Measurements from ENCODE around the gene YPEL3.

Gene YPEL3

DNA sequence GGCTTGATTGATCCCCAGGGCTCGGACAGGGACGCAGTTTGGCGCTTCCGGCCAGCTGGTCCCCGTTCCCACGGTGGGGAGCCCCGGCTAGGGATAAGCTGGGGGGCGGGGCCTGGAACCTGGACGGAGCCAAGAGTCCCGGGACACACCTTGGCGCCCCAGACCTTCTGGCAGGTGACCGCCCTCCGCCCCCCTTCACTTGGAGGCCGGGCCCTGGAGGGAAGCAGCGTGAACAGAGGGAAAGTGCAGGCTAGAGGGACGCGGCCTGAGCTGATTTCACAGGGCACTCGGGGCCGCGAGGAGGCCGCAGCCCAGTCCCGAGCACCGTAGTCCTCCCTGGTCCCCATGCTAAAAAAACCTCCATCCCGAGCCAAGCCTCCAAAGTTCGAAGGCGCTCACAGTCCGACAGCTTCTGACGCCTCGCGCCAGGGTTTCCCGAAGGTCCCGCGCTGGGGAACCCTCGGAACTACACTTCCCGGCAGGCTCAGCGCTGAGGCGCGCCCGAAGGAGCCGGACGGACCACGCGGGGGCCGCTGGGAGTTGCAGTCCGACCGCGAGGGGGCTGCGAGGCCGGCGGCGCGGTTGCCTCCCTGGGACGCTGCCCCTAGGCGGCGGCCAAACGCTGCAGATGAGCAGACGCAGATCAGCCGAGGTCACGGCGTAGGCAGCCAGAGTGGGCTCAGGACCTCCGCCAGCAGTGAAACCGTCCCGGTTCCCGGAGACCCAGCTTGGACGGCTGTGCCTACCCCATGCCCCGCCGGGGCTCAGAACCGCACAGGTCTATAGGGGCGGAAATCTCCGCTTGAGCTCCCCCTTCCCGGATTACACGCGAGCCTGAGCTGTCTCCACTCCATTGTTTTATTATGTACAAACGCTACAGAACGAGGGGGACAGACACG lies 4.3 kb downstream of the YPEL3 start, which contains the start of gene TBX6:
TSS of gene TBX6 (minus strand) at position 451 of the 899 bp plus-strand sequence. CDS start 731 bp downstream, outside the sequence.
- in situ Hi-C loops (cut with MboI; ENCODE audit: low pct_unique_long_range_greater_than_20kb, low sequenced_read_pairs, unreplicated experiment): no loop called here
- TF ChIP-seq, protein P1, sequence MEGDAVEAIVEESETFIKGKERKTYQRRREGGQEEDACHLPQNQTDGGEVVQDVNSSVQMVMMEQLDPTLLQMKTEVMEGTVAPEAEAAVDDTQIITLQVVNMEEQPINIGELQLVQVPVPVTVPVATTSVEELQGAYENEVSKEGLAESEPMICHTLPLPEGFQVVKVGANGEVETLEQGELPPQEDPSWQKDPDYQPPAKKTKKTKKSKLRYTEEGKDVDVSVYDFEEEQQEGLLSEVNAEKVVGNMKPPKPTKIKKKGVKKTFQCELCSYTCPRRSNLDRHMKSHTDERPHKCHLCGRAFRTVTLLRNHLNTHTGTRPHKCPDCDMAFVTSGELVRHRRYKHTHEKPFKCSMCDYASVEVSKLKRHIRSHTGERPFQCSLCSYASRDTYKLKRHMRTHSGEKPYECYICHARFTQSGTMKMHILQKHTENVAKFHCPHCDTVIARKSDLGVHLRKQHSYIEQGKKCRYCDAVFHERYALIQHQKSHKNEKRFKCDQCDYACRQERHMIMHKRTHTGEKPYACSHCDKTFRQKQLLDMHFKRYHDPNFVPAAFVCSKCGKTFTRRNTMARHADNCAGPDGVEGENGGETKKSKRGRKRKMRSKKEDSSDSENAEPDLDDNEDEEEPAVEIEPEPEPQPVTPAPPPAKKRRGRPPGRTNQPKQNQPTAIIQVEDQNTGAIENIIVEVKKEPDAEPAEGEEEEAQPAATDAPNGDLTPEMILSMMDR (IDR thresholded peaks at IDR 0.05; ENCODE audit: extremely low read depth, insufficient read depth, missing control alignments): peak; percentile 92
- DNase-seq (ENCODE audit: low spot score): peak; percentile 97

GRCh38 chr16:30090610-30091331 lies 5.2 kb downstream of the YPEL3 start:
- in situ Hi-C loops (cut with MboI; ENCODE audit: low pct_unique_long_range_greater_than_20kb, low sequenced_read_pairs, unreplicated experiment): no loop called here
- no peak for DNase-seq (ENCODE audit: low spot score)
- TF ChIP-seq, protein P1 (IDR thresholded peaks at IDR 0.05; ENCODE audit: extremely low read depth, insufficient read depth, missing control alignments): no peak

DNA sequence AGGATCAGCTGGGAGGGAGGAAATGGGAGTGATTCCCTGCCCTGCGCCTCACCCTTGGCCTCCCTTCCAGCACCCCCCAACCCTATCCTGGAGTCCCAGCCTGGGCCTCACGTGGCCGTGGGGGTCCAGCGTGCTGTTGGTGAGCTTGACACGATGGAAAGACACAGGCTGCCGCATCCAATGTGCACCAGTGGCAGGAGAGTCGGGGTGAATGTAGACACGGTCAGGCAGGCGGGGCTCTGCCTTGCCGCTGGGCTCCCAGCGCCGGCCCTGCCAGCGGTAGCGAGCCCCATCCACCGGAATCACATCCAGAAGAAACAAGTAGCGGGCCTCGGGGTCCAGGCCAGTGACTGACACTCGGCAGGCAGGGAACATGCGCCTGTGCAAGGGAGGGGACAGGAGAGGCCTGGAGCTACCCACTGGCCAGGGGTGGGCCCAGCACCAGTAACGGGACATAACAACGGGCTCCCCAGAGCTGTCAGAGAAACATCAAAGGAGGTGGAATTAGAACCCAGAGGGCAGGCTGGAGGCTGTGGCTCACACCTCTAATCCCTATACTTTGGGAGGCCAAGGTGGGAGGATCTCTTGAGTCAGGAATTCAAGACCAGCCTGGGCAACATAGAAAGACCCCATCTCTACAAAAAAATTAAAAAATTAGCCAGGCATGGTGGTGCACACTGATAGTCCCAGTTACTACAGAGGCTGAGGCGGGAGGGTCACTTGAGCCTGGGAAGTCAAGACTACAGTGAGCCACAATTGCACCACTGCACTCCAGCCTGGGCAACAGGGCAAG lies 7.0 kb downstream of the YPEL3 start:
- DNase-seq (ENCODE audit: low spot score): no peak
- TF ChIP-seq, protein P1 (IDR thresholded peaks at IDR 0.05; ENCODE audit: extremely low read depth, insufficient read depth, missing control alignments): no peak
- in situ Hi-C loops (cut with MboI; ENCODE audit: low pct_unique_long_range_greater_than_20kb, low sequenced_read_pairs, unreplicated experiment): no loop called here

GRCh38 chr16:30088237-30088831 lies 7.7 kb downstream of the YPEL3 start:
- in situ Hi-C loops (cut with MboI; ENCODE audit: low pct_unique_long_range_greater_than_20kb, low sequenced_read_pairs, unreplicated experiment): no loop called here
- TF ChIP-seq, protein P1 (IDR thresholded peaks at IDR 0.05; ENCODE audit: extremely low read depth, insufficient read depth, missing control alignments): no peak
- no peak for DNase-seq (ENCODE audit: low spot score)

DNA sequence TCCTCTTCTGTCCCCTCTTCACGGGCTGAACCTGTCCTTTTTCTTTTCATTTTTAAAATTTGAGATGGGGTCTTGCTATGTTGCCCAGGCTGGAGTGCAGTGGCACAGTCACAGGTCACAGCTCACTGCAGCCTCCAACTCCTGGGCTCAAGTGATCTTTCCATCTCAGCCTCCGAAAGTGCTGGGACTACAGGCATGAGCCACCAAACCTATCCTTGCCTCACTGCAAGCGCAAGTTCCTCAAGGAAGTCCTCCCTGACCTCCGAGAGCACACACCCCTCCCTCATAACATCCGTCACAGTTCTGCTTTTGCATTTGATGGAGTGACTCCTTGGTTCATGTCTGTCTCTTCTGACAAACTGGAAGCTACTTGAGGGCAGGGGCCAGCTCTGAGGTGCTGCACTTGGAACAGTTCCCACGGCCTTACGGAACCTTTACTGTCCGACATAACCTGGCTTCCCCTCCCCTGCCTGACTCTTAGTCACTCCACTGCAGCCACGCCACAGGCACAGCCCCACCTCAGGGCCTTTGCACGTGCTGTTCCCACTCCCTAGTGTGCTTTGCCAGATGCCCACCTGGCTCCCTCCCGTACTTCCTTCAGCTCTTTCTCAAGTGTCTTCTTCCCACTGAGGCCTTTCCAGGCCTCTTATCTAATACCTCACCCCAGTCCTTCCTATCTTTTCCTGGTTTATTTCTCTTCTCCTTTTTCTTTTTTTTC lies 8.7 kb downstream of the YPEL3 start:
- TF ChIP-seq, protein P1 (IDR thresholded peaks at IDR 0.05; ENCODE audit: extremely low read depth, insufficient read depth, missing control alignments): no peak
- in situ Hi-C loops (cut with MboI; ENCODE audit: low pct_unique_long_range_greater_than_20kb, low sequenced_read_pairs, unreplicated experiment): no loop called here
- DNase-seq (ENCODE audit: low spot score): no peak
